ENCODE data around the gene GDPD2. TPM values are rescaled to one million over a fixed set of nuclear protein-coding genes. Genes with fewer than 3 reads are reported as not detected.
"Not testable (repeated sequence)": the region's sequence is repeated elsewhere in the genome, so short reads cannot be mapped to it uniquely, and the experiment has no call there.

The GDPD2 gene, protein sequence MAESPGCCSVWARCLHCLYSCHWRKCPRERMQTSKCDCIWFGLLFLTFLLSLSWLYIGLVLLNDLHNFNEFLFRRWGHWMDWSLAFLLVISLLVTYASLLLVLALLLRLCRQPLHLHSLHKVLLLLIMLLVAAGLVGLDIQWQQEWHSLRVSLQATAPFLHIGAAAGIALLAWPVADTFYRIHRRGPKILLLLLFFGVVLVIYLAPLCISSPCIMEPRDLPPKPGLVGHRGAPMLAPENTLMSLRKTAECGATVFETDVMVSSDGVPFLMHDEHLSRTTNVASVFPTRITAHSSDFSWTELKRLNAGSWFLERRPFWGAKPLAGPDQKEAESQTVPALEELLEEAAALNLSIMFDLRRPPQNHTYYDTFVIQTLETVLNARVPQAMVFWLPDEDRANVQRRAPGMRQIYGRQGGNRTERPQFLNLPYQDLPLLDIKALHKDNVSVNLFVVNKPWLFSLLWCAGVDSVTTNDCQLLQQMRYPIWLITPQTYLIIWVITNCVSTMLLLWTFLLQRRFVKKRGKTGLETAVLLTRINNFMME
- total RNA-seq: 0.21 TPM
- 0.15 TPM for polyA plus RNA-seq

DNA sequence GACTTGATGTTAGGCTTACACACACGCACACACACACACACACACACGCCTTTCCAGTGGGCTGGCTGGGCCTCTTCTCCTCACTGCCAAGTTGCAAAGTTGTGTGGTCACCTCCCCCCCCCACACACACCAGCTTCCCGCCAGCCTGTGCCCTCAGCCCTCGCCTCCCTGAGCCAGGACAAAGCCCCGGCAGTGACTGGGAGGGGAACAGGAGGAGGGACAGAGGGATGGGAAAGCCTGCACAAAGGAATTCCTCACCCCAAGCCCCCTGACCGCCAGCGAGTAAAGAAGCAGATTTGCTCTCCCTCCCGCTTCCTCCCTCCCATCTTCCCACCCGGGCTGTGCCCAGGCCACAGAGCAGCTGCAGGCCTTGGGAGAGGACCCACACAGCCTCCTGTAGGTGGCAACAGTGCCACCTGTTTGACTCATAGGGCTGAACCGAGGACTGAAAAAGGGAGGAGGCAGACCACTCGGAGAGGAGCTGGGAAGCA is at the start of gene GDPD2:
Gene GDPD2, plus strand, starts transcription at position 464 of the 491 bp plus-strand sequence. CDS start 1,671 bp downstream, outside the sequence.
- no peaks in the 10 kb centered on the region for H3K36me3 ChIP-seq (ENCODE audit: insufficient read depth)
- 33% methylated on average over 11 of the region's 11 CpGs for WGBS
- no peaks in the 10 kb centered on the region for H3K4me1 ChIP-seq (ENCODE audit: insufficient read depth)

DNA sequence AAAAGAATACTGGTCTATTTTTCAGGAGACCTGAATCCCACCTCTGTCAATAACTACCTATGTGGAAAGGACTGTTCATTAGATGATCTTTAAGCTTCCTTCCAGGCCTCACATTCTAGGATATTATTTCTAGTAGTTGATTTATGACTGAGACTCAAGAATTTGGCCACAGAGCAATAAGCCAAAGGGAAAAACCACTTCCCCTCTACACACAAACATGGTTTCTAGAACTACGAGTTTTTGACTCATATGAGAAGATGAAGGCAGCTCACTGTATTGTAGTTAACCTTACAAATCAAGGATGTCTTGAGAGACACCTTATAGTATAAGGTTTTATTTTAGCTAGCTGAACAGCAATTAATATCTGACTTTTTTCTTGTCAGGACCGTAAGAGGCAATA is 36.9 kb upstream of the GDPD2 start:
- Histone ChIP-seq H3K27ac (ENCODE audit: low read depth) (no peak overlapping the region), H3K4me1 (ENCODE audit: insufficient read depth) (no peaks in the 10 kb centered on the region), H3K36me3 (ENCODE audit: insufficient read depth) (no peaks in the 10 kb centered on the region), H3K4me3 (ENCODE audit: low read depth, low read length) (no peak overlapping the region)
- DNase-seq (ENCODE audit: extremely low spot score): no peak
- WGBS: 67% methylated on average over 2 of the region's 2 CpGs

More for the DNA sequence above, at the start of gene GDPD2:
- Histone ChIP-seq H3K4me3 (ENCODE audit: low read depth, low read length) (no peak within 1 kb of the TSS), H3K27ac (ENCODE audit: low read depth) (no peak within 1 kb of the TSS)
- no peak for DNase-seq (ENCODE audit: extremely low spot score)

DNA sequence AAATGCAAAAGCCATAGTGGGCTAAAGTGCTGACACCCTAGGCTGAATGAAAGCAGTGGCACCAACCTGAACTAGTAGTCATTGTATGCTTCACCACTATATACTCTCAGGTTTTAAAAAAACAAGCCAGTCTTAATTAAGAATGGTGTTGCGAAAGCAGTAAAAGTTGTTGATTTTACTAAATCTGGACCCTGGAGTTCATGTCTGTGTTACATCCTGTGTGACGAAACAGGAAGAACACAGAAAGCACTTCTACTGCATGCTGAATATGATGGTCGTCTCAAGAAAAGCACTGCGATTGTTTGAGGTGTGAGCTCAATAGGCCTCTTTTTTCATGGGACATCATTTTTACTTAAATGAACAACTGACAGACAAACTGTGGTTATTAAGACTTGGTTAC is 24.2 kb upstream of the GDPD2 start:
- no peak for DNase-seq (ENCODE audit: extremely low spot score)
- H3K27ac ChIP-seq (ENCODE audit: low read depth): no peak overlapping the region
- H3K36me3 ChIP-seq (ENCODE audit: insufficient read depth): no peaks in the 10 kb centered on the region
- no peaks in the 10 kb centered on the region for H3K4me1 ChIP-seq (ENCODE audit: insufficient read depth)
- no peak overlapping the region for H3K4me3 ChIP-seq (ENCODE audit: low read depth, low read length)
- WGBS: 69% methylated on average over 4 of the region's 4 CpGs

DNA sequence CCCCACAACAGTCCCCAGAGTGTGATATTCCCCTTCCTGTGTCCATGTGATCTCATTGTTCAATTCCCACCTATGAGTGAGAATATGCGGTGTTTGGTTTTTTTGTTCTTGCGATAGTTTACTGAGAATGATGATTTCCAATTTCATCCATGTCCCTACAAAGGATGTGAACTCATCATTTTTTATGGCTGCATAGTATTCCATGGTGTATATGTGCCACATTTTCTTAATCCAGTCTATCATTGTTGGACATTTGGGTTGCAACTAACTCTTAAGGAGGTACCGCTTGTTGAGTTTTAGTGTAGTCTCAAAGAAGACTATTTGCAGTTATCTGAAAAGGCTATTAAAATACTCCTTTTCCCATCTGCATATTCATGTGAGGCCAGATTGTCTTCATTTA is 22.9 kb upstream of the GDPD2 start:
- not testable (repeated sequence) for H3K4me1 ChIP-seq (ENCODE audit: insufficient read depth); H3K4me3 ChIP-seq (ENCODE audit: low read depth, low read length); H3K36me3 ChIP-seq (ENCODE audit: insufficient read depth); H3K27ac ChIP-seq (ENCODE audit: low read depth); DNase-seq (ENCODE audit: extremely low spot score)
- 98% methylated on average over 1 of the region's 3 CpGs for WGBS

DNA sequence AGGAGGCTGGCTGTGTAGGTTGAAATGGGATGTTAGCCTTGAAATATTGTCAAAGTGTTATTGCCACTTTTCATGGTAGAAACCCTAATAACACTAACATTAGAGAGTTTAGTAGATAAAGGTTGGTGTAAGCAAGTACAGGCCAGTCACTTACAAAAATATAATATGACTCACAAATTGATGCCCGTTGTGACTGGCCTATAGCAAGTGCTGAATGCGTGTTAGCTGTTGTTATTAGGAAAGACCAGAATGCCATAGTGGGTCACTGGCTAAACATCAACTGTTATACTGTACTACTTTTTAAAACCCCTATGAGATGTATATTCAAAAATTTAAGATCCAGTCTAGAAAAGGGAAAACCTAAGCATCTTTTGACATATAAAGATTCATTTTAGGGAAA is 20.4 kb upstream of the GDPD2 start:
- Histone ChIP-seq H3K4me3 (ENCODE audit: low read depth, low read length) (no peak overlapping the region), H3K27ac (ENCODE audit: low read depth) (no peak overlapping the region), H3K36me3 (ENCODE audit: insufficient read depth) (no peaks in the 10 kb centered on the region), H3K4me1 (ENCODE audit: insufficient read depth) (no peaks in the 10 kb centered on the region)
- 88% methylated on average over 2 of the region's 2 CpGs for WGBS
- DNase-seq (ENCODE audit: extremely low spot score): no peak

DNA sequence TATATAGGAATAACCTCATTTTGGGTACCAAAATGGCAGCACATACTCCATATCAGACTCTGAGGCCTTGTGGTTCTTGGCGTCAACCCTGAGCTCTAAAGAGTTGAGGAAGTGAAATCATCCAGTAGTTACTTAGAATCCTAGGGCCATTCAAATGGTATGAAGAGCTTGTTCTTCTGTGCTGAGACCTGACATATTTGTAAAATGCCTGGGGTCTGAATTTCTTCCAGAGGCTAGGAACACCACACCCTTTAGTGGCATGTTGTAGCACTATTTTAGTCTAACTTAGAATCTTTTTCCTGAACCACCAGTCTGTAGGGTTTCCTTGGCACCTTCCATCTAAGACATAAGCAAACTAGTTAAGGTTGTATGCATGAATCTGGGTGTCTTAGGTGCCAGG is 18.1 kb upstream of the GDPD2 start:
- 89% methylated on average over 1 of the region's 1 CpG for WGBS
- no peak for DNase-seq (ENCODE audit: extremely low spot score)

DNA sequence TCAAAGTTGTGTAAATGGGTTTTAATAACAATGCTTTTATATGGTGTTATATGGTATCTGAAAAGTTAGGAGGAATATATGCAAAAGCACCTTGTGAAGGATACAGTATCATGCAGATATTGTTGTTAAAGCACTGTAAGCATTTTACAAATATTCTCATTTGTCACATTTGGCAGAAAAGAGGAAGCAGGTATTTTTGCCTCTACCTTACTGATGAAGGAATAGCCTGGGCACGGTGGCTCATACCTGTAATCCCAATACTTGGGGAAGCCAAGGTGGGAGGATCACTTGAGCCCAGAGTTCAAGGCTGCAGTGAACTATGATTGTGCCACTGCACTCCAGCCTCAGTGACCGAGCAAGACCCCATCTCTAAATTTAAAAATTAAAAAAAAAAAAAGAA is 12.2 kb upstream of the GDPD2 start:
- 96% methylated on average over 2 of the region's 2 CpGs for WGBS
- Histone ChIP-seq H3K4me3 (ENCODE audit: low read depth, low read length) (no peak overlapping the region), H3K36me3 (ENCODE audit: insufficient read depth) (no peaks in the 10 kb centered on the region), H3K4me1 (ENCODE audit: insufficient read depth) (no peaks in the 10 kb centered on the region), H3K27ac (ENCODE audit: low read depth) (no peak overlapping the region)
- no peak for DNase-seq (ENCODE audit: extremely low spot score)

More for the DNA sequence above, 18.1 kb upstream of the GDPD2 start:
- Histone ChIP-seq H3K4me3 (ENCODE audit: low read depth, low read length) (no peak overlapping the region), H3K36me3 (ENCODE audit: insufficient read depth) (no peaks in the 10 kb centered on the region), H3K27ac (ENCODE audit: low read depth) (no peak overlapping the region), H3K4me1 (ENCODE audit: insufficient read depth) (no peaks in the 10 kb centered on the region)

DNA sequence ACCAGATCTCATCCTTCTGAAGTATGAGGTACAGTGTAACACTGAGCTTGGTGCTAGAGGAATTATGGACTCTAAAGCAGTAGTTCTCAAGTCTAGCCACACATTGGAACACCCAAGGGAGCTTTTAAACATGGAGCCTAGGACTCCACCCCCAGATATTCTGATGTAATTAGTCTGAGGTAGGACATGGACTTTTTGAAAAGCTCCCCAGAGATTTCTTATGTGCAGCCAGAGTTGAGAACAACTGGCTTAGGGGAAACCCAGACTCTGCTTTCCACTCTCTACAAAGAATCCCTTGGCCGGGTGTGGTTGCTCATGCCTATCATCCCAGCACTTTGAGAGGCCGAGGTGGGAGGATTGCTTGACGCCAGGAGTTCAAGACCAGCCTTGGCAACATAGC is 11.6 kb upstream of the GDPD2 start:
- Histone ChIP-seq H3K36me3 (ENCODE audit: insufficient read depth) (no peaks in the 10 kb centered on the region), H3K27ac (ENCODE audit: low read depth) (no peak overlapping the region), H3K4me1 (ENCODE audit: insufficient read depth) (no peaks in the 10 kb centered on the region), H3K4me3 (ENCODE audit: low read depth, low read length) (no peak overlapping the region)
- DNase-seq (ENCODE audit: extremely low spot score): no peak
- 96% methylated on average over 3 of the region's 3 CpGs for WGBS

DNA sequence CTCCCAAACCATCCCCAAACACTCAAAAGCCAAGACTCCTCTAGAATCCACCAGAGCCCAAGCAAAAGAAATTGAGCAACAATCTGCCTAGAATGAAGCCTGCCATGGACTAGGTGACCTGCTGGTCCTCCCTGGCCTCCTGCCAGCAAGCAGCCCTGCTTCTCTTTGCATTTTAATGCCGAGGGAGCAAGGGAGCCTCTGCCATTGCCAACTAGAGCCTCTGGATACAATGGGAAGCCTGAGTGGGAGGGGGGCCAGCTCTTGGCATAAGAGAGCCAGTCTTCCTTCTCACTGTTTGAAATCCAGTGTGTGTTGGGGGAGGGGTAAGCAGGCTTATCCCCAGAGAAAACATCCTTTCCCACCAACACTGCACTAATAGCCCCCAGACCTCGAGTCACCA is 1.5 kb upstream of the GDPD2 start:
- DNase-seq (ENCODE audit: extremely low spot score): no peak
- no peaks in the 10 kb centered on the region for H3K4me1 ChIP-seq (ENCODE audit: insufficient read depth)
- 56% methylated on average over 2 of the region's 2 CpGs for WGBS

DNA sequence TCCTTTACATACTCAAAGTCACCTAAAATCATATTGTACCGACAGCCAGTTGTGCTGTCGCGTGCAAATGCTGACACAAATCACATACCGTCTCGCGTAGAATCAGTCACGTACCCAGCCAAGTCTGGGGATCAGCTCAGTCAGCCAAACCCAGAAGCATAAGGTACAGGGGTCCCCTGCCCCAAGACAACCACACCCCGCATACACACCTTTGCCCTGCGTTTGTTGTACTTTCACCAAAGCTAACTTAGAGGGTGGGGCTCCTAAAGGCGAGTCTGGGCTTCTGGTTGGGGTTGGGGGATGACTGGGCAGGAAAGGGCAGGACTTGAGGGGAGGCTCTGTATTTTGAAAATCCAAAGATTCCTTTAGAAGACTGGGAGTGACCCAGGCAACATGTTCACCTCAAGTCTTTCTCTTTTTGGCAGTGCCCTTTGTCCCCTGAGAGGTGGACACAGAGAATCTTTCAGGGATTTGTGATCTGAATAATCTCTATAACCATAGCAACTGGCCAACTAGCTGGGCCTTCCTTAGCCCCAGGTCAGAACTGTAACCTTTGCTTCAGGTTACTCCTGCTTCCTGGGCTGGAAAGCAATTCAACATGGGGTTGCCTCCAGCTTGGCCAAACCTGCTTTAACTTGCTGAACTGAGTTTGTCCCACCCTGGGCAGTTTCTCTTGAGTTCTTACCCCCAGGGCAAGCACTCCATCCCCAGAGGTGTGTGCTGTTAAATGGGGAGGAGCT is 992 bp downstream of the GDPD2 start:
- H3K36me3 ChIP-seq (ENCODE audit: insufficient read depth): no peaks in the 10 kb centered on the region
- no peaks in the 10 kb centered on the region for H3K4me1 ChIP-seq (ENCODE audit: insufficient read depth)
- H3K4me3 ChIP-seq (ENCODE audit: low read depth, low read length): no peak overlapping the region
- H3K27ac ChIP-seq (ENCODE audit: low read depth): no peak overlapping the region
- no peak for DNase-seq (ENCODE audit: extremely low spot score)
- WGBS: 84% methylated on average over 10 of the region's 10 CpGs

More for the DNA sequence above, 1.5 kb upstream of the GDPD2 start:
- Histone ChIP-seq H3K36me3 (ENCODE audit: insufficient read depth) (no peaks in the 10 kb centered on the region), H3K27ac (ENCODE audit: low read depth) (no peak overlapping the region), H3K4me3 (ENCODE audit: low read depth, low read length) (no peak overlapping the region)

DNA sequence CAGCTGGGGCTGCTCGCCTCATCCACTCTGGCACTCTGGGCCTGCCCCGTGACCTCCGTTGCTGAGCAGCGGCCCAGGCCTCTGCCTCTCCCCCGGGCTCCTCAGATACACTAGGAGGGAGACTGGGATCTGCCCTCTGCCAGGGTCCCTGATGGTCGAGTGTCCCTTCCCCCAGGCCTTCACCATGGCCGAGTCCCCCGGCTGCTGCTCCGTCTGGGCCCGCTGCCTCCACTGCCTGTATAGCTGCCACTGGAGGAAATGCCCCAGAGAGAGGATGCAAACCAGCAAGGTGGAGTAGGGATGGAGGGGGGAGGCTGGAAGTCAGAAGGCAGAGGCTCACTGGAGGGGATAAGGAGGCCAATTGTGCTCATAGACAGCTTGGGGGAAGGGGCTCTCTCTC is 1.7 kb downstream of the GDPD2 start:
- no peak for DNase-seq (ENCODE audit: extremely low spot score)
- H3K27ac ChIP-seq (ENCODE audit: low read depth): no peak overlapping the region
- H3K4me1 ChIP-seq (ENCODE audit: insufficient read depth): no peaks in the 10 kb centered on the region
- H3K4me3 ChIP-seq (ENCODE audit: low read depth, low read length): no peak overlapping the region
- H3K36me3 ChIP-seq (ENCODE audit: insufficient read depth): no peaks in the 10 kb centered on the region
- 93% methylated on average over 10 of the region's 10 CpGs for WGBS

DNA sequence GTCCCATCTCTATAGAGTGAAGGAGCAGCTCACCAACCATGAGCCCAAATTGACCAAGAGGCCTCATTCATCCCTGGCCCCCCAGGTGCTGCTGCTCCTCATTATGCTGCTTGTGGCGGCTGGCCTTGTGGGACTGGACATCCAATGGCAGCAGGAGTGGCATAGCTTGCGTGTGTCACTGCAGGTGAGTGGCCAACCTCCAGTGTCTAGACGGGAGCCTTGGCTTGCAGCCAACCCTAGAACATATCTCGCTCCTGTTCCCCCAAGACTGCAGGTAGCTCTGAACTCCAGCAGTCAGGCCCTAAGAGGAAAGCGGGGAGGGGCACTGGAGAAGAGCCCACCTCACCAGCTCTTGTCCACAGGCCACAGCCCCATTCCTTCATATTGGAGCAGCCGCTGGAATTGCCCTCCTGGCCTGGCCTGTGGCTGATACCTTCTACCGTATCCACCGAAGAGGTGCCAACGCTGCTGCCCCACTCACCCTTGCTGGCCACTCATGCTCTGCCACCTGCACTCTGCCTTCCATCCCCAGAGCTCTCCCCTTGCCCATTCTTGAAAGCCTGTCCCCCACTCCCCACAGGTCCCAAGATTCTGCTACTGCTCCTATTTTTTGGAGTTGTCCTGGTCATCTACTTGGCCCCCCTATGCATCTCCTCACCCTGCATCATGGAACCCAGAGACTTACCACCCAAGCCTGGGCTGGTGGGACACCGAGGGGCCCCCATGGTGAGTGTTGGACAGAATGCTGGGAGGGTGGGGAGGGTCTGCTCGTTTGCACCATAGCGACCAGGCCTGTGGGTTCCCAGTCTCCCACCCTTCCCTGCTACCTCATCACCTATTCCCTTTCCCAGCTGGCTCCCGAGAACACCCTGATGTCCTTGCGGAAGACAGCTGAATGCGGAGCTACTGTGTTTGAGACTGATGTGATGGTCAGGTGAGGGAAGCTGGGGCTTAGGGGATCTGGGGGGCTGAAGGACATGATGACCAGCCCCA is 3.5 kb downstream of the GDPD2 start:
- no peak for DNase-seq (ENCODE audit: extremely low spot score)
- Histone ChIP-seq H3K4me3 (ENCODE audit: low read depth, low read length) (no peak overlapping the region), H3K36me3 (ENCODE audit: insufficient read depth) (no peaks in the 10 kb centered on the region), H3K27ac (ENCODE audit: low read depth) (no peak overlapping the region), H3K4me1 (ENCODE audit: insufficient read depth) (no peaks in the 10 kb centered on the region)
- WGBS: 93% methylated on average over 15 of the region's 15 CpGs

DNA sequence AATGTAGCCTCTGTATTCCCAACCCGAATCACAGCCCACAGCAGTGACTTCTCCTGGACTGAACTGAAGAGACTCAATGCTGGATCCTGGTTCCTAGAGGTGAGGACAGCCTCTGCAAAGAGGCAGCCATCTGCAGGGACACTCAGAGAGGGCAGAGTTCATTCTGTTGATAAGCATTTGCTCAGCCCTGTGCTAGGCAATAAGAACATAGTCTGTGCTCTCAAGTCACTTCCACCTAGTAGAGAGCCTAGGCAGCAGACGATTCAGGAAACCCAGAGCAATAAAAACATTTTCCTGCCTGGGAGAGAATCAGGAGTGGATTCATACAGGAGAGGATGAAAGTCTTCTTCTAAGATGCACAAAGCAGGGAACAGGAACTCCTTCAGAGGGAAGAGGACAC is 4.3 kb downstream of the GDPD2 start:
- H3K4me1 ChIP-seq (ENCODE audit: insufficient read depth): no peaks in the 10 kb centered on the region
- 65% methylated on average over 2 of the region's 2 CpGs for WGBS
- H3K36me3 ChIP-seq (ENCODE audit: insufficient read depth): no peaks in the 10 kb centered on the region
- H3K4me3 ChIP-seq (ENCODE audit: low read depth, low read length): no peak overlapping the region
- no peak for DNase-seq (ENCODE audit: extremely low spot score)
- H3K27ac ChIP-seq (ENCODE audit: low read depth): no peak overlapping the region

All from urinary bladder (tissue), 4 donors.